WTC11 (cell line): ENCODE measurements around the gene HPCAL1. TPM values are rescaled to one million over a fixed set of nuclear protein-coding genes. Genes with fewer than 3 reads are reported as not detected.

Experiments used
- ATAC-seq: fragments of 200-7000 bp; cut with Tn5 transposase; 2 replicates; pipeline ENCODE4 v1.10.0; 2021; ENCODE audit warnings: mild to moderate bottlenecking, moderate library complexity
- CTCF ChIA-PET: fragments of 300-600 bp; sonication (Branson Sonifier 250); formaldehyde crosslinking; loops from one replicate; lab custom pipeline; 2021; ENCODE audit warnings: antibody characterized with exemption; lab: Charles Lee
- POLR2A ChIA-PET: fragments of 350-600 bp; sonication (Branson Sonifier 250); formaldehyde crosslinking; loops from one replicate; lab custom pipeline; 2021; ENCODE audit warnings: antibody characterized with exemption; lab: Charles Lee
- DNase-seq: peaks from one replicate; pipeline ENCODE4 v3.0.0; 2021; ENCODE audit warnings: low spot score
- H3K27ac Mint-ChIP-seq: 2 replicates; pipeline ENCODE4 v1.8.0; 2021; ENCODE audit warnings: mixed read lengths
- H3K27me3 Mint-ChIP-seq: 2 replicates; pipeline ENCODE4 v1.8.0; 2021; ENCODE audit warnings: low read depth, mild to moderate bottlenecking, moderate library complexity, mixed read lengths
- H3K36me3 Mint-ChIP-seq: 2 replicates; pipeline ENCODE4 v1.8.0; 2021; ENCODE audit warnings: mixed read lengths
- H3K4me1 Mint-ChIP-seq: 2 replicates; pipeline ENCODE4 v1.8.0; 2022; ENCODE audit warnings: mixed read lengths
- H3K4me3 Mint-ChIP-seq: 2 replicates; pipeline ENCODE4 v1.8.0; 2021; ENCODE audit warnings: mild to moderate bottlenecking, moderate library complexity, mixed read lengths
- H3K9me3 Mint-ChIP-seq: 2 replicates; pipeline ENCODE4 v1.8.0; 2021; ENCODE audit warnings: mixed read lengths
- ATF2 ChIP-seq: sonication (generic); formaldehyde crosslinking; IDR thresholded peaks from 2 replicates; pipeline ENCODE4 v1.8.1; 2022; ENCODE audit warnings: low read depth, missing genetic modification reagents, borderline replicate concordance
- E2F4 ChIP-seq: sonication (generic); formaldehyde crosslinking; IDR thresholded peaks from 2 replicates; pipeline ENCODE4 v1.8.1; 2022; ENCODE audit warnings: low read depth, mild to moderate bottlenecking, moderate library complexity, missing genetic modification reagents, borderline replicate concordance
- ESRRA ChIP-seq: sonication (generic); formaldehyde crosslinking; IDR thresholded peaks from 2 replicates; pipeline ENCODE4 v1.8.1; 2022; ENCODE audit warnings: mild to moderate bottlenecking, missing genetic modification reagents, borderline replicate concordance
- GABPB1 ChIP-seq: sonication (generic); formaldehyde crosslinking; IDR thresholded peaks from 2 replicates; pipeline ENCODE4 v1.8.1; 2023; ENCODE audit warnings: mild to moderate bottlenecking, missing genetic modification reagents
- GRHL2 ChIP-seq: fragments of 250-450 bp; sonication (Bioruptor Pico); IDR thresholded peaks from 2 replicates; pipeline ENCODE4 v1.8.0; 2022; ENCODE audit warnings: mild to moderate bottlenecking, moderate library complexity; ENCODE audit not compliant: insufficient replicate concordance, severe bottlenecking
- IRF2 ChIP-seq: sonication (generic); formaldehyde crosslinking; IDR thresholded peaks from 2 replicates; pipeline ENCODE4 v1.8.0; 2022; ENCODE audit warnings: low read depth, missing genetic modification reagents, borderline replicate concordance
- JUN ChIP-seq: sonication (generic); formaldehyde crosslinking; IDR thresholded peaks from 2 replicates; pipeline ENCODE4 v1.8.0; 2023; ENCODE audit warnings: mild to moderate bottlenecking, missing genetic modification reagents
- KAT7 ChIP-seq: sonication (generic); formaldehyde crosslinking; IDR thresholded peaks from 2 replicates; pipeline ENCODE4 v1.8.1; 2023; ENCODE audit warnings: missing genetic modification reagents, mild to moderate bottlenecking, borderline replicate concordance
- MAX ChIP-seq: sonication (generic); formaldehyde crosslinking; IDR thresholded peaks from 2 replicates; pipeline ENCODE4 v1.8.0; 2022; ENCODE audit warnings: mild to moderate bottlenecking, missing genetic modification reagents
- NFATC4 ChIP-seq: fragments of 250-450 bp; sonication (Bioruptor Pico); IDR thresholded peaks from 2 replicates; pipeline ENCODE4 v1.9.0; 2021; ENCODE audit warnings: mild to moderate bottlenecking
- NFE2L1 ChIP-seq: sonication (generic); formaldehyde crosslinking; IDR thresholded peaks from 2 replicates; pipeline ENCODE4 v1.8.1; 2023; ENCODE audit warnings: missing genetic modification reagents
- NFYB ChIP-seq: sonication (generic); formaldehyde crosslinking; conservative IDR thresholded peaks from 2 replicates; pipeline ENCODE4 v1.8.0; 2022; ENCODE audit warnings: low read depth, missing genetic modification reagents
- NR2C2 ChIP-seq: sonication (generic); formaldehyde crosslinking; IDR thresholded peaks from 2 replicates; pipeline ENCODE4 v1.8.0; 2022; ENCODE audit warnings: mild to moderate bottlenecking, missing genetic modification reagents
- PRRX2 ChIP-seq: fragments of 250-450 bp; sonication (Bioruptor Pico); IDR thresholded peaks from 2 replicates; pipeline ENCODE4 v1.8.0; 2021; ENCODE audit warnings: mild to moderate bottlenecking
- RORB ChIP-seq: fragments of 250-450 bp; sonication (Bioruptor Pico); IDR thresholded peaks from 2 replicates; pipeline ENCODE4 v1.9.0; 2021; ENCODE audit warnings: mild to moderate bottlenecking
- SP1 ChIP-seq: sonication (generic); formaldehyde crosslinking; conservative IDR thresholded peaks from 2 replicates; pipeline ENCODE4 v1.8.1; 2022; ENCODE audit warnings: missing genetic modification reagents
- TCF7 ChIP-seq: sonication (generic); formaldehyde crosslinking; IDR thresholded peaks from 2 replicates; pipeline ENCODE4 v1.8.0; 2022; ENCODE audit warnings: mild to moderate bottlenecking, low read depth, missing genetic modification reagents, moderate library complexity
- USF1 ChIP-seq: sonication (generic); formaldehyde crosslinking; IDR thresholded peaks from 2 replicates; pipeline ENCODE4 v1.8.0; 2022; ENCODE audit warnings: mild to moderate bottlenecking, missing genetic modification reagents
- ZMAT4 ChIP-seq: fragments of 250-450 bp; sonication (Bioruptor Pico); IDR thresholded peaks from 2 replicates; pipeline ENCODE4 v1.9.0; 2021; ENCODE audit warnings: mild to moderate bottlenecking
- ZNF219 ChIP-seq: sonication (generic); formaldehyde crosslinking; IDR thresholded peaks from 2 replicates; pipeline ENCODE4 v1.8.0; 2023; ENCODE audit warnings: missing genetic modification reagents, mild to moderate bottlenecking, borderline replicate concordance
- ZNF281 ChIP-seq: sonication (generic); formaldehyde crosslinking; IDR thresholded peaks from 2 replicates; pipeline ENCODE4 v1.8.0; 2023; ENCODE audit warnings: mild to moderate bottlenecking, missing genetic modification reagents
- ZNF396 ChIP-seq: fragments of 250-450 bp; sonication (Bioruptor Pico); IDR thresholded peaks from 2 replicates; pipeline ENCODE4 v1.8.0; 2021; ENCODE audit warnings: mild to moderate bottlenecking, moderate library complexity, borderline replicate concordance
- ZNF425 ChIP-seq: fragments of 250-450 bp; sonication (Bioruptor Pico); conservative IDR thresholded peaks from 2 replicates; pipeline ENCODE4 v1.9.0; 2021; ENCODE audit warnings: mild to moderate bottlenecking
- total RNA-seq: library from RNA; stranded (reverse); gene quantifications from 3 replicates; pipeline ENCODE4 v1.2.3, GENCODE V29; 2021

Gene HPCAL1
- total RNA-seq, 1 experiment from 2014 or later: 11.8 TPM

- no peak for TF ChIP-seq ZMAT4 (CRISPR knock-in tag)
- TF ChIP-seq ZNF281 (CRISPR knock-in tag): no peak
- no peak for TF ChIP-seq KAT7
- no peak for TF ChIP-seq NFE2L1 (CRISPR knock-in tag)
- no peak for TF ChIP-seq GABPB1
These were observed 32.7 kb upstream of the HPCAL1 start (continued) for GRCh38 chr2:10269711-10270610.

- no peak overlapping the region for H3K4me3 Mint-ChIP-seq
- no peaks in the 10 kb centered on the region for H3K36me3 Mint-ChIP-seq
- H3K27ac Mint-ChIP-seq: no peak overlapping the region
- ATAC-seq (no peak), DNase-seq (no peak)
- POLR2A ChIA-PET: no interaction called here
- no peaks in the 10 kb centered on the region for H3K4me1 Mint-ChIP-seq
- H3K9me3 Mint-ChIP-seq: no peaks in the 10 kb centered on the region
- CTCF ChIA-PET: interaction anchor here (1.6 to 2.7 kb wide), 4 partner anchors 31 to 164 kb away, joined by 5 to 32 read pairs (median 20); partner anchors contain the start of gene HPCAL1
- H3K27me3 Mint-ChIP-seq: no peaks in the 10 kb centered on the region
- TF ChIP-seq SP1 (no peak), USF1 (no peak), MAX (CRISPR knock-in tag) (no peak), NR2C2 (no peak), PRRX2 (CRISPR knock-in tag) (no peak), IRF2 (no peak), ZNF219 (CRISPR knock-in tag) (no peak), NFATC4 (no peak), GRHL2 (no peak), RORB (CRISPR knock-in tag) (no peak), TCF7 (no peak), E2F4 (CRISPR knock-in tag) (no peak), ZNF425 (no peak), ESRRA (CRISPR knock-in tag) (no peak), ATF2 (no peak), JUN (CRISPR knock-in tag) (no peak), ZNF396 (CRISPR knock-in tag) (no peak), NFYB (CRISPR knock-in tag) (no peak)
These were observed 31.2 kb upstream of the HPCAL1 start for GRCh38 chr2:10271509-10271908.
